HEK293 (cell line): ENCODE data around the gene EFHC1.

Experiments used
- CTCF ChIA-PET: fragments of 350-600 bp; formaldehyde crosslinking; extraction: SDS; loops from one replicate; lab custom pipeline; 2021; ENCODE audit warnings: antibody characterized with exemption; lab: Yijun Ruan, JAX
- POLR2A ChIA-PET: fragments of 300-600 bp; formaldehyde crosslinking; extraction: SDS; loops from one replicate; lab custom pipeline; 2020; ENCODE audit warnings: antibody characterized with exemption, inconsistent platforms; lab: Yijun Ruan, JAX
- H3K27ac ChIP-seq: fragments of 200-500 bp; sonication (Bioruptor generic); 2 replicates; pipeline ENCODE4 v1.5.1; 2014; ENCODE audit warnings: low read depth, low read length, control low read depth, inconsistent platforms; ENCODE audit errors: extremely low read depth
- H3K36me3 ChIP-seq, 2 experiments: fragments of 200-500 bp in 1 of 2; sonication (Bioruptor generic) in 1 of 2; 1 replicate in 1 of 2; 2 replicates in 1 of 2; pipeline ENCODE4 v1.5.1; 2014 to 2017; ENCODE audit warnings: inconsistent platforms in 2 of 2, low read length in 2 of 2; ENCODE audit not compliant: control insufficient read depth in 2 of 2, insufficient read depth in 1 of 2
- H3K4me1 ChIP-seq: fragments of 200-500 bp; sonication (Bioruptor generic); 2 replicates; pipeline ENCODE4 v1.5.1; 2014; ENCODE audit warnings: mild to moderate bottlenecking, low read length, inconsistent platforms; ENCODE audit not compliant: control insufficient read depth, insufficient read depth
- H3K4me3 ChIP-seq: 2 replicates; pipeline ENCODE4 v1.5.1; 2011; ENCODE audit warnings: low read depth, mild to moderate bottlenecking, control low read depth, low read length, moderate library complexity
- H3K9me3 ChIP-seq: fragments of 200-500 bp; sonication (Bioruptor generic); 2 replicates; pipeline ENCODE4 v1.5.1; 2014; ENCODE audit warnings: low read depth, low read length, inconsistent platforms; ENCODE audit not compliant: control insufficient read depth, insufficient read depth
- BCL11A ChIP-seq: fragments of 450-650 bp; formaldehyde crosslinking; IDR thresholded peaks from 2 replicates; pipeline ENCODE4 v1.5.1; 2016; ENCODE audit warnings: low read depth, missing biosample characterization, missing genetic modification characterization
- EGR2 ChIP-seq: fragments of 450-650 bp; formaldehyde crosslinking; IDR thresholded peaks from 2 replicates; pipeline ENCODE4 v1.5.1; 2016; ENCODE audit warnings: low read depth, missing biosample characterization, missing genetic modification characterization
- GLIS2 ChIP-seq: fragments of 450-650 bp; formaldehyde crosslinking; IDR thresholded peaks from 2 replicates; pipeline ENCODE4 v1.5.1; 2016; ENCODE audit warnings: missing biosample characterization, missing genetic modification characterization
- KLF7 ChIP-seq: fragments of 450-650 bp; formaldehyde crosslinking; IDR thresholded peaks from 2 replicates; pipeline ENCODE4 v1.5.1; 2016; ENCODE audit warnings: missing biosample characterization, missing genetic modification characterization, borderline replicate concordance
- KLF9 ChIP-seq: fragments of 450-650 bp; formaldehyde crosslinking; IDR thresholded peaks from 2 replicates; pipeline ENCODE4 v1.5.1; 2016; ENCODE audit warnings: missing biosample characterization, missing genetic modification characterization, low read depth
- PRDM1 ChIP-seq: fragments of 450-650 bp; formaldehyde crosslinking; IDR thresholded peaks from 2 replicates; pipeline ENCODE4; 2016; ENCODE audit warnings: missing biosample characterization, missing genetic modification characterization
- ZBTB20 ChIP-seq: fragments of 450-650 bp; formaldehyde crosslinking; IDR thresholded peaks from 2 replicates; pipeline ENCODE4 v1.5.1; 2016; ENCODE audit warnings: missing biosample characterization, missing genetic modification characterization
- ZBTB7A ChIP-seq: fragments of 450-650 bp; formaldehyde crosslinking; IDR thresholded peaks from 2 replicates; pipeline ENCODE4 v1.5.1; 2016; ENCODE audit warnings: low read depth, missing biosample characterization, missing genetic modification characterization
- ZNF157 ChIP-seq: fragments of 450-650 bp; formaldehyde crosslinking; IDR thresholded peaks from 2 replicates; pipeline ENCODE4 v1.5.1; 2016; ENCODE audit warnings: missing biosample characterization, missing genetic modification characterization
- ZNF169 ChIP-seq: fragments of 450-650 bp; formaldehyde crosslinking; IDR thresholded peaks from 2 replicates; pipeline ENCODE4 v1.5.1; 2016; ENCODE audit warnings: missing biosample characterization, missing genetic modification characterization
- ZNF354C ChIP-seq: fragments of 450-650 bp; formaldehyde crosslinking; IDR thresholded peaks from 2 replicates; pipeline ENCODE4 v1.5.1; 2016; ENCODE audit warnings: missing biosample characterization, missing genetic modification characterization, low read depth, borderline replicate concordance
- ZNF600 ChIP-seq: fragments of 450-650 bp; formaldehyde crosslinking; IDR thresholded peaks from 2 replicates; pipeline ENCODE4 v1.5.1; 2016; ENCODE audit warnings: missing biosample characterization, missing genetic modification characterization
- ZNF621 ChIP-seq: fragments of 450-650 bp; formaldehyde crosslinking; IDR thresholded peaks from 2 replicates; pipeline ENCODE4 v1.5.1; 2017; ENCODE audit warnings: missing biosample characterization, missing genetic modification characterization
- ZNF776 ChIP-seq: fragments of 450-650 bp; formaldehyde crosslinking; IDR thresholded peaks from 2 replicates; pipeline ENCODE4 v1.5.0; 2017; ENCODE audit warnings: missing biosample characterization, missing genetic modification characterization, borderline replicate concordance
- TF ChIP-seq, protein P1 (sequence below): fragments of 450-650 bp; formaldehyde crosslinking; IDR thresholded peaks from 2 replicates; pipeline ENCODE4; 2016; ENCODE audit warnings: missing biosample characterization, missing genetic modification characterization
- TF ChIP-seq, protein P2 (sequence below): fragments of 450-650 bp; formaldehyde crosslinking; IDR thresholded peaks from 2 replicates; pipeline ENCODE4 v1.5.1; 2016; ENCODE audit warnings: missing biosample characterization, missing genetic modification characterization, low read depth
- TF ChIP-seq, protein P3 (sequence below): fragments of 450-650 bp; formaldehyde crosslinking; IDR thresholded peaks from 2 replicates; pipeline ENCODE4 v1.5.1; 2016; ENCODE audit warnings: missing biosample characterization, missing genetic modification characterization
- TF ChIP-seq, protein P4 (sequence below): fragments of 450-650 bp; formaldehyde crosslinking; IDR thresholded peaks from 2 replicates; pipeline ENCODE4 v1.5.1; 2016; ENCODE audit warnings: missing biosample characterization, missing genetic modification characterization
- TF ChIP-seq, protein P5 (sequence below): fragments of 450-650 bp; formaldehyde crosslinking; IDR thresholded peaks from 2 replicates; pipeline ENCODE4 v1.5.1; 2017; ENCODE audit warnings: missing biosample characterization, missing genetic modification characterization
- TF ChIP-seq, protein P6 (sequence below): fragments of 450-650 bp; IDR thresholded peaks from 2 replicates; pipeline ENCODE4 v1.5.1; 2018; ENCODE audit warnings: missing biosample characterization, missing genetic modification characterization
- TF ChIP-seq, protein P7 (sequence below): fragments of 450-650 bp; formaldehyde crosslinking; IDR thresholded peaks from 2 replicates; pipeline ENCODE4 v1.5.1; 2017; ENCODE audit warnings: missing biosample characterization, missing genetic modification characterization

Gene EFHC1

DNA sequence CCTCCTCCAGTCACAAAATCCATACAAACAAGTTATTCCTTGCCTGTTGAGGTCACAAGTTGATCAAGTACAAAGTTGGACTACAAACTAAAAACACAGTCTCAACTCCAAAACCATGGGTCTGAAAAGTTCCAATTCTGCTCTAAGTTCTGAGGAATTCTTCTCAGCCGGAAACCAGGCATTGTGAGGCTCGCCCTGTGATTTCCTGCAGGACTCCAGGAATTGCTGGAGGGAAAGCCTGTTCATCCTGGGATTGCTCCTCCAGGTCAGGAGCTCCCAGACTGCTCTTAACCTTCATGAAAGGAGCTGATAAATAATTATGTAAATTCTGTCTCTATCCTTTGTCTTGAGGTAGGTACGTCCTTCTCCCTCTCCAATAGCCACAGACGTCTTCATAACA is 148.2 kb downstream of the EFHC1 start:
- POLR2A ChIA-PET, result no interaction called here
- H3K27ac ChIP-seq, result no peak overlapping the region
- no peaks in the 10 kb centered on the region for H3K9me3 ChIP-seq
- no peaks in the 10 kb centered on the region for H3K36me3 ChIP-seq
- peaks cover 17% of the 10 kb centered on the region for H3K4me1 ChIP-seq
- no peak for TF ChIP-seq ZNF600 (tag by site-specific recombination)
- no peak for TF ChIP-seq ZBTB7A
- TF ChIP-seq GLIS2 (tag by site-specific recombination), result no peak
- no peak for TF ChIP-seq ZNF354C (tag by site-specific recombination)
- TF ChIP-seq, protein P1, sequence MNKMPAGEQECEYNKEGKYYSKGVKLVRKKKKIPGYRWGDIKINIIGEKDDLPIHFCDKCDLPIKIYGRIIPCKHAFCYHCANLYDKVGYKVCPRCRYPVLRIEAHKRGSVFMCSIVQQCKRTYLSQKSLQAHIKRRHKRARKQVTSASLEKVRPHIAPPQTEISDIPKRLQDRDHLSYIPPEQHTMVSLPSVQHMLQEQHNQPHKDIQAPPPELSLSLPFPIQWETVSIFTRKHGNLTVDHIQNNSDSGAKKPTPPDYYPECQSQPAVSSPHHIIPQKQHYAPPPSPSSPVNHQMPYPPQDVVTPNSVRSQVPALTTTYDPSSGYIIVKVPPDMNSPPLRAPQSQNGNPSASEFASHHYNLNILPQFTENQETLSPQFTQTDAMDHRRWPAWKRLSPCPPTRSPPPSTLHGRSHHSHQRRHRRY (tag by site-specific recombination), result no peak
- no peak for TF ChIP-seq ZNF169 (tag by site-specific recombination)
- TF ChIP-seq ZNF157, result no peak
- TF ChIP-seq, protein P2, sequence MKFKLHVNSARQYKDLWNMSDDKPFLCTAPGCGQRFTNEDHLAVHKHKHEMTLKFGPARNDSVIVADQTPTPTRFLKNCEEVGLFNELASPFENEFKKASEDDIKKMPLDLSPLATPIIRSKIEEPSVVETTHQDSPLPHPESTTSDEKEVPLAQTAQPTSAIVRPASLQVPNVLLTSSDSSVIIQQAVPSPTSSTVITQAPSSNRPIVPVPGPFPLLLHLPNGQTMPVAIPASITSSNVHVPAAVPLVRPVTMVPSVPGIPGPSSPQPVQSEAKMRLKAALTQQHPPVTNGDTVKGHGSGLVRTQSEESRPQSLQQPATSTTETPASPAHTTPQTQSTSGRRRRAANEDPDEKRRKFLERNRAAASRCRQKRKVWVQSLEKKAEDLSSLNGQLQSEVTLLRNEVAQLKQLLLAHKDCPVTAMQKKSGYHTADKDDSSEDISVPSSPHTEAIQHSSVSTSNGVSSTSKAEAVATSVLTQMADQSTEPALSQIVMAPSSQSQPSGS (tag by site-specific recombination), result no peak
- TF ChIP-seq, protein P3, sequence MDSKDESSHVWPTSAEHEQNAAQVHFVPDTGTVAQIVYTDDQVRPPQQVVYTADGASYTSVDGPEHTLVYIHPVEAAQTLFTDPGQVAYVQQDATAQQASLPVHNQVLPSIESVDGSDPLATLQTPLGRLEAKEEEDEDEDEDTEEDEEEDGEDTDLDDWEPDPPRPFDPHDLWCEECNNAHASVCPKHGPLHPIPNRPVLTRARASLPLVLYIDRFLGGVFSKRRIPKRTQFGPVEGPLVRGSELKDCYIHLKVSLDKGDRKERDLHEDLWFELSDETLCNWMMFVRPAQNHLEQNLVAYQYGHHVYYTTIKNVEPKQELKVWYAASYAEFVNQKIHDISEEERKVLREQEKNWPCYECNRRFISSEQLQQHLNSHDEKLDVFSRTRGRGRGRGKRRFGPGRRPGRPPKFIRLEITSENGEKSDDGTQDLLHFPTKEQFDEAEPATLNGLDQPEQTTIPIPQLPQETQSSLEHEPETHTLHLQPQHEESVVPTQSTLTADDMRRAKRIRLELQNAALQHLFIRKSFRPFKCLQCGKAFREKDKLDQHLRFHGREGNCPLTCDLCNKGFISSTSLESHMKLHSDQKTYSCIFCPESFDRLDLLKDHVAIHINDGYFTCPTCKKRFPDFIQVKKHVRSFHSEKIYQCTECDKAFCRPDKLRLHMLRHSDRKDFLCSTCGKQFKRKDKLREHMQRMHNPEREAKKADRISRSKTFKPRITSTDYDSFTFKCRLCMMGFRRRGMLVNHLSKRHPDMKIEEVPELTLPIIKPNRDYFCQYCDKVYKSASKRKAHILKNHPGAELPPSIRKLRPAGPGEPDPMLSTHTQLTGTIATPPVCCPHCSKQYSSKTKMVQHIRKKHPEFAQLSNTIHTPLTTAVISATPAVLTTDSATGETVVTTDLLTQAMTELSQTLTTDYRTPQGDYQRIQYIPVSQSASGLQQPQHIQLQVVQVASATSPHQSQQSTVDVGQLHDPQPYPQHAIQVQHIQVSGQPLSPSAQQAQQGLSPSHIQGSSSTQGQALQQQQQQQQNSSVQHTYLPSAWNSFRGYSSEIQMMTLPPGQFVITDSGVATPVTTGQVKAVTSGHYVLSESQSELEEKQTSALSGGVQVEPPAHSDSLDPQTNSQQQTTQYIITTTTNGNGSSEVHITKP (tag by site-specific recombination), result no peak
- TF ChIP-seq ZNF776 (tag by site-specific recombination), result no peak
- TF ChIP-seq KLF9 (tag by site-specific recombination), result no peak
- TF ChIP-seq BCL11A, result no peak
- TF ChIP-seq ZNF621 (tag by site-specific recombination), result no peak
- TF ChIP-seq, protein P4, sequence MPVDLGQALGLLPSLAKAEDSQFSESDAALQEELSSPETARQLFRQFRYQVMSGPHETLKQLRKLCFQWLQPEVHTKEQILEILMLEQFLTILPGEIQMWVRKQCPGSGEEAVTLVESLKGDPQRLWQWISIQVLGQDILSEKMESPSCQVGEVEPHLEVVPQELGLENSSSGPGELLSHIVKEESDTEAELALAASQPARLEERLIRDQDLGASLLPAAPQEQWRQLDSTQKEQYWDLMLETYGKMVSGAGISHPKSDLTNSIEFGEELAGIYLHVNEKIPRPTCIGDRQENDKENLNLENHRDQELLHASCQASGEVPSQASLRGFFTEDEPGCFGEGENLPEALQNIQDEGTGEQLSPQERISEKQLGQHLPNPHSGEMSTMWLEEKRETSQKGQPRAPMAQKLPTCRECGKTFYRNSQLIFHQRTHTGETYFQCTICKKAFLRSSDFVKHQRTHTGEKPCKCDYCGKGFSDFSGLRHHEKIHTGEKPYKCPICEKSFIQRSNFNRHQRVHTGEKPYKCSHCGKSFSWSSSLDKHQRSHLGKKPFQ (tag by site-specific recombination), result no peak
- H3K4me3 ChIP-seq, result no peak overlapping the region
- CTCF ChIA-PET, result no interaction called here

DNA sequence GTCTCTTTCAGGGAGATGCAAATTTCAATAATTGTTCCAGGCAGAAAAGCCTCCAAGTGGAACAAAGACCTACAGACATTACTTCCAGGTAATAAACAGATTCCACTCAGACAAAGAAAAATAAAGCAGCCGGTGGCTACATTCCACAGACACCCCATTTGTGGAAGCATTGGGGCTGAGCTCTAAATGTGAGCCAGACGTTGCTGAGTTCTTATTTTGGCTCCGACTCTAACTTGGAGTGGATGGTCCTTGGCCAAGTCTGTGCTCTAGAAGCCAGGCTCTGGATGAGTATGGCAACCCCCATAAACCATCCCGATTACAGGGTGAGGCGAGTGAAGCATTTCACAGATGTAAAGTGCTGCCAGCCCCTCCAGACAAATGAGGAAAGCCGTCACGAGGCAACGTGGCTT is 150.2 kb downstream of the EFHC1 start:
- Histone ChIP-seq H3K9me3 (no peaks in the 10 kb centered on the region), H3K4me3 (no peak overlapping the region), H3K4me1 (peaks cover 21% of the 10 kb centered on the region), H3K27ac (no peak overlapping the region), H3K36me3 (no peaks in the 10 kb centered on the region)
- POLR2A ChIA-PET, result interaction anchor here (0.6 kb wide), 2 partner anchors 27 to 77 kb away, joined by 3 to 4 read pairs; no protein-coding TSS in a partner anchor
- CTCF ChIA-PET, result interaction anchor here (0.9 to 1.4 kb wide), 3 partner anchors 28 to 65 kb away, joined by 3 to 4 read pairs (median 4); no protein-coding TSS in a partner anchor
- TF ChIP-seq PRDM1 (tag by site-specific recombination) (no peak), EGR2 (tag by site-specific recombination) (no peak), ZBTB20 (peak; percentile 86), ZNF169 (tag by site-specific recombination) (no peak), KLF7 (no peak)
- TF ChIP-seq, protein P5, sequence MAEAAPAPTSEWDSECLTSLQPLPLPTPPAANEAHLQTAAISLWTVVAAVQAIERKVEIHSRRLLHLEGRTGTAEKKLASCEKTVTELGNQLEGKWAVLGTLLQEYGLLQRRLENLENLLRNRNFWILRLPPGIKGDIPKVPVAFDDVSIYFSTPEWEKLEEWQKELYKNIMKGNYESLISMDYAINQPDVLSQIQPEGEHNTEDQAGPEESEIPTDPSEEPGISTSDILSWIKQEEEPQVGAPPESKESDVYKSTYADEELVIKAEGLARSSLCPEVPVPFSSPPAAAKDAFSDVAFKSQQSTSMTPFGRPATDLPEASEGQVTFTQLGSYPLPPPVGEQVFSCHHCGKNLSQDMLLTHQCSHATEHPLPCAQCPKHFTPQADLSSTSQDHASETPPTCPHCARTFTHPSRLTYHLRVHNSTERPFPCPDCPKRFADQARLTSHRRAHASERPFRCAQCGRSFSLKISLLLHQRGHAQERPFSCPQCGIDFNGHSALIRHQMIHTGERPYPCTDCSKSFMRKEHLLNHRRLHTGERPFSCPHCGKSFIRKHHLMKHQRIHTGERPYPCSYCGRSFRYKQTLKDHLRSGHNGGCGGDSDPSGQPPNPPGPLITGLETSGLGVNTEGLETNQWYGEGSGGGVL (tag by site-specific recombination), result no peak
- TF ChIP-seq, protein P6, sequence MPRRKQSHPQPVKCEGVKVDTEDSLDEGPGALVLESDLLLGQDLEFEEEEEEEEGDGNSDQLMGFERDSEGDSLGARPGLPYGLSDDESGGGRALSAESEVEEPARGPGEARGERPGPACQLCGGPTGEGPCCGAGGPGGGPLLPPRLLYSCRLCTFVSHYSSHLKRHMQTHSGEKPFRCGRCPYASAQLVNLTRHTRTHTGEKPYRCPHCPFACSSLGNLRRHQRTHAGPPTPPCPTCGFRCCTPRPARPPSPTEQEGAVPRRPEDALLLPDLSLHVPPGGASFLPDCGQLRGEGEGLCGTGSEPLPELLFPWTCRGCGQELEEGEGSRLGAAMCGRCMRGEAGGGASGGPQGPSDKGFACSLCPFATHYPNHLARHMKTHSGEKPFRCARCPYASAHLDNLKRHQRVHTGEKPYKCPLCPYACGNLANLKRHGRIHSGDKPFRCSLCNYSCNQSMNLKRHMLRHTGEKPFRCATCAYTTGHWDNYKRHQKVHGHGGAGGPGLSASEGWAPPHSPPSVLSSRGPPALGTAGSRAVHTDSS (tag by site-specific recombination), result no peak
- TF ChIP-seq, protein P7, sequence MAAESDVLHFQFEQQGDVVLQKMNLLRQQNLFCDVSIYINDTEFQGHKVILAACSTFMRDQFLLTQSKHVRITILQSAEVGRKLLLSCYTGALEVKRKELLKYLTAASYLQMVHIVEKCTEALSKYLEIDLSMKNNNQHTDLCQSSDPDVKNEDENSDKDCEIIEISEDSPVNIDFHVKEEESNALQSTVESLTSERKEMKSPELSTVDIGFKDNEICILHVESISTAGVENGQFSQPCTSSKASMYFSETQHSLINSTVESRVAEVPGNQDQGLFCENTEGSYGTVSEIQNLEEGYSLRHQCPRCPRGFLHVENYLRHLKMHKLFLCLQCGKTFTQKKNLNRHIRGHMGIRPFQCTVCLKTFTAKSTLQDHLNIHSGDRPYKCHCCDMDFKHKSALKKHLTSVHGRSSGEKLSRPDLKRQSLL (tag by site-specific recombination), result peak; percentile 31; the same call in 1 of the 2 replicates
